NT2/D1 (cell line): Measurements from ENCODE around the gene LRRC46.

Experiments
- SUZ12 ChIP-seq: IDR thresholded peaks from 2 replicates; pipeline ENCODE4 v1.6.1; 2011; ENCODE audit not compliant: insufficient read length, insufficient read depth; ENCODE audit errors: extremely low read depth
- YY1 ChIP-seq: IDR thresholded peaks from 2 replicates; pipeline ENCODE4 v1.6.1; 2011; ENCODE audit not compliant: insufficient read length, insufficient read depth
- ZNF274 ChIP-seq: IDR thresholded peaks from 2 replicates; pipeline ENCODE4 v1.6.1; 2011; ENCODE audit warnings: mild to moderate bottlenecking, low read depth, low read length

DNA sequence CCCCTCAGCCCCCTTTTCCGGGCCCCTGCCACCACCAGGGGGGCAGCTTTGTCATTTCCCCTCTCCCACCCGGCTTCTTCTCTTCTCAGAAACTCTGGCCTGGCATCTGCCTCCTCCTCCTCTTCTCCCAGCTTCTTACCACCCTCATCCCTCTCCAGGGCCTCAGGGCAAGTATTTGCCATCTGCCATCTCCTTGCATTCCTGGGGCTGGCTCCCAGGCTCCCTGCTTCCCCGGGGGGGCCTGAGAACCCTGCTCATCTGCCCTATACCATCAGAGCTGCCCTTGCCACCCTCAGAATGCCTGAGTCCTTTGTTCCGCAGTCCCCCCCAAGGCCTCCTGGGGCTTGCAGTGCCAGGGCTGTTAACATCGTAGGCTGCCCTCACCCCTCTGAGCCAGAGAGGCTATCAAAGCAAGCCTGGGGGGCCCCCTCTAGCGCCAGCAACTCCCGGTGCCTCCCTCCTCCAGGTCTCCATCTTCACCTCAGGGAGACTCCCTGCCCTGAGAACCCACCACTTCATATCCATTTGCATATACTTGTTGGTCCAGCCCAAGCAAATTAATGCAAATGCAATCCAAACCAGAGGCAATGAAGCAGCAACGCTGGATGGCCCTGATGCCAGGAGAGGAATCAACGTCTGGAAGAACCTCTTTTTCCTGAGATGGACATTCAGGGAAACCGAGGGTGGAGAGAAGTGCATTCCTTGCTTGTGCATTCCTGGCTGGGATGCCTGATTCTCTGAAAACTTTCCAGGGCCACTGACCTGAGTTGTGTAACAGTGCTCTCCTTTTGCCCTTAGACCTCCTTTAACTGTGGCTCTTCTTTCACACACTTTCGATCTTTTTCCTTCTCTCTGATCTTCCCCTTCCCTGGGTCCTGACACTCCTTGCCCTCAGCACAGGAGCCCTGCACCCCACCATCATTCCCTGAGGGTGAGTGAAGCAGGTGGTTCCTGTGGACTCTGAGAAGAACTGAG lies 43.8 kb downstream of the LRRC46 start:
- TF ChIP-seq YY1 (no peak), SUZ12 (no peak), ZNF274 (no peak)
